GM18519 (cell line): ENCODE data around the gene CWC27.
"Not testable (repeated sequence)": the region's sequence is repeated elsewhere in the genome, so short reads cannot be mapped to it uniquely, and the experiment has no call there.

ENCODE experiments used
- ATAC-seq: cut with Tn5 transposase; IDR thresholded peaks from one replicate; pipeline ENCODE4 v1.9.1; 2021; ENCODE audit warnings: mild to moderate bottlenecking, moderate library complexity; ENCODE audit not compliant: unreplicated experiment, low FRiP score

Gene CWC27

GRCh38 chr5:64900618-64901017, 131.9 kb downstream of the CWC27 start:
- no peak for ATAC-seq

GRCh38 chr5:64907399-64907798, 138.7 kb downstream of the CWC27 start:
- not testable (repeated sequence) for ATAC-seq

- no peak for ATAC-seq
Observed at GRCh38 chr5:64914396-64914795, 145.7 kb downstream of the CWC27 start.

GRCh38 chr5:64918083-64918482, 149.4 kb downstream of the CWC27 start:
- no peak for ATAC-seq

- no peak for ATAC-seq
Observed at GRCh38 chr5:64921386-64921785, 152.7 kb downstream of the CWC27 start.

GRCh38 chr5:64923151-64923685, 154.5 kb downstream of the CWC27 start:
- ATAC-seq = no peak

- ATAC-seq = no peak
Observed at GRCh38 chr5:64925123-64925522, 156.4 kb downstream of the CWC27 start.

GRCh38 chr5:64929833-64930232, 161.1 kb downstream of the CWC27 start:
- no peak for ATAC-seq

GRCh38 chr5:64930672-64931318, 162.1 kb downstream of the CWC27 start:
- no peak for ATAC-seq

- not testable (repeated sequence) for ATAC-seq
Observed at GRCh38 chr5:64939422-64939771, 170.7 kb downstream of the CWC27 start.

GRCh38 chr5:64939772-64940510, 171.2 kb downstream of the CWC27 start:
- ATAC-seq = no peak

- no peak for ATAC-seq
Observed at GRCh38 chr5:64942460-64942859, 173.7 kb downstream of the CWC27 start.

- no peak for ATAC-seq
Observed at GRCh38 chr5:64944868-64945267, 176.1 kb downstream of the CWC27 start.

GRCh38 chr5:64947031-64947430, 178.3 kb downstream of the CWC27 start:
- ATAC-seq = no peak

GRCh38 chr5:64947801-64948200, 179.1 kb downstream of the CWC27 start:
- no peak for ATAC-seq

GRCh38 chr5:64949331-64949730, 180.6 kb downstream of the CWC27 start:
- ATAC-seq = no peak

GRCh38 chr5:64952951-64953673, 184.4 kb downstream of the CWC27 start:
- ATAC-seq = no peak

- ATAC-seq = no peak
Observed at GRCh38 chr5:64954518-64954917, 185.8 kb downstream of the CWC27 start.

- no peak for ATAC-seq
Observed at GRCh38 chr5:64958757-64959391, 190.1 kb downstream of the CWC27 start.

GRCh38 chr5:64963278-64963677, 194.5 kb downstream of the CWC27 start:
- no peak for ATAC-seq

- ATAC-seq = no peak
Observed at GRCh38 chr5:64968591-64969110, 199.9 kb downstream of the CWC27 start.
